Retinal pigment epithelial cell (primary cell): ENCODE measurements around the gene EIF4E.

Source experiments
- DNase-seq: peaks from one replicate; pipeline ENCODE4 v3.0.0-alpha.2; 2010; ENCODE audit warnings: low read depth
- H3K4me3 ChIP-seq: 2 replicates; pipeline ENCODE4 v1.5.1; 2011; ENCODE audit warnings: mild to moderate bottlenecking, low read length, control low read depth, moderate library complexity
- CTCF ChIP-seq: conservative IDR thresholded peaks from 2 replicates; pipeline ENCODE4 v1.5.1; 2011; ENCODE audit warnings: low read depth, low read length, control low read depth, inconsistent platforms

The EIF4E gene

GRCh38 chr4:98867648-98868047 lies 61.3 kb downstream of the EIF4E start:
- DNase-seq: no peak
- no peak for TF ChIP-seq CTCF
- H3K4me3 ChIP-seq: no peak overlapping the region

- DNase-seq: no peak
- TF ChIP-seq CTCF: no peak
- no peak overlapping the region for H3K4me3 ChIP-seq
These were observed 63.9 kb downstream of the EIF4E start for GRCh38 chr4:98865059-98865458.

DNA sequence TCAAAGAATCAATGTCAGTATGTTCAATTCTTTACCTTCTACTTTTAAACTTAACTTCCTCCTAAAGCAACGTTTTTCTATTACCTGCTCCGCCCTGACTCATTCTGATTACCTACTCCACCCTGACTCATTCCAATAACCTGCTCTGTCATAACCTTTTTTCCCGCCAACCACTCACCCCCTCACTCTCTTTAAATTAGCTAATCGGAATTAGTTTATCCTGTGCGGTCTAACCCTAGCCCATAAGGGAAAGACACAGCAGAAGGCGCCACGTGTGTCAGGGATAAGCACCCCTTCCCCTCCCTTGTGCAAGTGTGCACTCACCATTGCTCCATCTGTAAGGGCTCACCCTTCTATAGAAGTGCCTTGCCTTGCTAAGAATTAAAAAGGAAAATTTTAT lies 64.4 kb downstream of the EIF4E start:
- no peak for TF ChIP-seq CTCF
- no peak for DNase-seq
- H3K4me3 ChIP-seq: no peak overlapping the region

- DNase-seq: no peak
- H3K4me3 ChIP-seq: no peak overlapping the region
- TF ChIP-seq CTCF: no peak
These were observed 66.6 kb downstream of the EIF4E start for GRCh38 chr4:98862371-98862770.

GRCh38 chr4:98861100-98861884 lies 67.6 kb downstream of the EIF4E start:
- no peak overlapping the region for H3K4me3 ChIP-seq
- DNase-seq: no peak
- TF ChIP-seq CTCF: no peak

GRCh38 chr4:98851806-98852205 lies 77.1 kb downstream of the EIF4E start:
- TF ChIP-seq CTCF: no peak

GRCh38 chr4:98850937-98851336 lies 78.0 kb downstream of the EIF4E start:
- DNase-seq: no peak
- no peak for TF ChIP-seq CTCF
- H3K4me3 ChIP-seq: no peak overlapping the region

More at GRCh38 chr4:98851806-98852205, 77.1 kb downstream of the EIF4E start:
- DNase-seq: no peak
- H3K4me3 ChIP-seq: no peak overlapping the region
